Measurements from ENCODE around the gene MMRN2.
A peak's percentile ranks its signal among the peaks of the same experiment; 100 is the strongest.
"Not testable (repeated sequence)": the region's sequence is repeated elsewhere in the genome, so short reads cannot be mapped to it uniquely, and the experiment has no call there.

The MMRN2 gene

GRCh38 chr10:86944031-86944419 is 13.4 kb downstream of the MMRN2 start:
- FAIRE-seq = no peak
- TF ChIP-seq POLR2A (IDR thresholded peaks at IDR 0.05; ENCODE audit: low read depth, low read length) = no peak
- no peak for DNase-seq (ENCODE audit: insufficient read length, low spot score)

GRCh38 chr10:86943316-86944030 is 13.9 kb downstream of the MMRN2 start:
- DNase-seq (ENCODE audit: insufficient read length, low spot score) = no peak
- no peak for TF ChIP-seq POLR2A (IDR thresholded peaks at IDR 0.05; ENCODE audit: low read depth, low read length)
- FAIRE-seq = no peak

DNA sequence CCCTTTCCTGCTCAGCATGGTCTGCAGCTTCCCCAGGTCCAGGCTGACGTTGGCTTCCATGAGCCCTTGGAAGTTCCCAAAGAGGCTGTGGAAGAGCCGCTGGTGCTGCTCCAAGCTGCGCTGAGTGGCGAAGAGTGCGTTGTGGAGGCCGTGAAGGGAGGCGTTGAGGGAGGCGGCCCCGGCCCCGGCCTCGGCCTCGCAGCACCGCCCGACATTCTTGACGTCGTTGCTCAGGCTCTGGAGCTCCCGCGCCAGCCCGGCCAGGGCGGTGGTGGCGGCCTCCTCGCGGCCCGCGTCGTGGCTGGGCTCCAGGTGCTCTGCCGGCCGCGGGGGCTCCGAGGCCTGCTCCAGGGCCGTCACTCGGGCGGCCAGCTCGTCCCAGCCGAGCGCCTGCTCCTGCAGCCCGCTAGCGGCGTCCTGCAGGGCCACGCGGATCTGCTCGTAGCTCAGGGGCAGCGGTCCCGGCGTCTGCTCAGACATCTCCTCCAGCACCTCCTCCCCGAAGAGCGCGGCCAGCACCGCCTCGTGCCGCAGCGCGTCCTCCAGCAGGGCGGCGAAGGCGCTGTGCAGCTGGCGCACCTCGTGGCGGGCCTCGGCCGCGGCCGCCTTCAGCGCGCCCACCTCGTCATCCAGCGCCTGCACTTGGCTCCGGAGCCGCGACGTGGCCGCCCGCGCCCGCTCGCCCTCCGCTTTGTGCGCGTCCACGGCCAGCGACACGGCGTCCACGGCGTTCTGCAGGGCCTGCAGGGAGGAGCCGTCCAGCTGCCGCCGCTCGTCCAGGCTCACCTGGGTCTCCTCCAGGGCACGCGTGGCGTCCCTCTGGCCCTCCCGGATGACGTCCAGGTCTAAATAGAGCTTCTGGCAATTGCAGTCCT is 14.7 kb downstream of the MMRN2 start:
- DNase-seq (ENCODE audit: insufficient read length, low spot score) (no peak), FAIRE-seq (no peak)
- no peak for TF ChIP-seq POLR2A (IDR thresholded peaks at IDR 0.05; ENCODE audit: low read depth, low read length)

DNA sequence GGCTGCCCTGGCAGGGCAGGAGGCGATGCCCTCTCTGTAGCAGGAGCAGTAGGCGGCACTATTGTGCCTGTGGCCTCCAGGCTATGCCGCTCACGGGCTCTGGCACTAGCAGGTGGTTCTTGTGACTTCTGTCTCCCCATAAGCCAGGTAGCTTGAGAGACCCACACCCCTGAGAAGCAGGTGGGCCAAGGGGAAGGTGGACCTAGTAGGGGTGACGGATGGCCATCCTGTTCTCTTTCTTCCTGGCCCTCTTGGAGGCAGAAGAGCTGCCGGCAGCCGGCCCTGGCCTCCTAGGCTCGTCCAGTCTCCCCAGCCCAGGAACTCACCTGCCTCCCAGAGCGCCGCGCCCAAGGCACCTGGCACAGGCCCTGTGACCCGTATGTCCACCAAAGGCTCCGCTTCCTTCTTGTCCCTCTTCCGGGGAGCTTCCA is 15.4 kb downstream of the MMRN2 start:
- no peak for TF ChIP-seq POLR2A (IDR thresholded peaks at IDR 0.05; ENCODE audit: low read depth, low read length)
- FAIRE-seq (no peak), DNase-seq (ENCODE audit: insufficient read length, low spot score) (no peak)

DNA sequence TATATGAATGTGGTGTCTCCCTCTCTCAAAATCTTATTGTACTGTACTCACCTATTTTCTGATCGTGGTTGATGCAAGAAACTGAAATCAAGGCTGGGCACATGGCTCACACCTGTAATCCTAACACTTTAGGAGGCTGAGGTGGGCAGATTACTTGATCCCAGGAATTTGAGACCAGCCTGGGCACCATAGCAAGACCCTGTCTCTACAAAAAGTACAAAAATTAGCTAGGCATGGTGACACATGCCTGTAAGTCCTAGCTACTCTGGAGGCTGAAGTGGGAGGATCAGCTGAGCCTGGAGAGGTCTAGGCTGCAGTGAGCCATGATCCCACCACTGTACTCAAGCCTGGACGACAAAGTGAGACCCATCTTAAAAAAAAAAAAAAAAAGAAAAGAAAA is 16.0 kb downstream of the MMRN2 start:
- DNase-seq (ENCODE audit: insufficient read length, low spot score) (no peak), FAIRE-seq (no peak)
- no peak for TF ChIP-seq POLR2A (IDR thresholded peaks at IDR 0.05; ENCODE audit: low read depth, low read length)

- FAIRE-seq (no peak), DNase-seq (ENCODE audit: insufficient read length, low spot score) (no peak)
- TF ChIP-seq POLR2A (IDR thresholded peaks at IDR 0.05; ENCODE audit: low read depth, low read length) = no peak
These were observed 16.7 kb downstream of the MMRN2 start for GRCh38 chr10:86940677-86941076.

DNA sequence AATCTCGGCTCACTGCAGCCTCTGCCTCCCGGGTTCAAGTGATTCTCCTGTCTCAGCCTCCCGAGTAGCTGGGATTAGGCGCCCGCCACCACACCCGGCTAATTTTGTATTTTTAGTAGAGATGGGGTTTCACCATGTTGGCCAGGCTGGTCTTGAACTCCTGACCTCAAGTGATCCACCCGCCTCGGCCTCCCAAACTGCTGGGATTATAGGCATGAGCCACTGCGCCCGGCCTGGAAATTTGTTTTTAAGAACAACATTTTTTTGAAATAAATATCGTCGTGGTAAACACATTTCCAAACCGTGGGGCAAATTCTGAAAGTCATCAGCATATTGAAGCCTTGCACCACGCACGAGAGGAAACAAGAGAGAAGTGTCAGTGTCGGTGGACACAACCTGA is 17.3 kb downstream of the MMRN2 start:
- FAIRE-seq; DNase-seq (ENCODE audit: insufficient read length, low spot score): not testable (repeated sequence)

DNA sequence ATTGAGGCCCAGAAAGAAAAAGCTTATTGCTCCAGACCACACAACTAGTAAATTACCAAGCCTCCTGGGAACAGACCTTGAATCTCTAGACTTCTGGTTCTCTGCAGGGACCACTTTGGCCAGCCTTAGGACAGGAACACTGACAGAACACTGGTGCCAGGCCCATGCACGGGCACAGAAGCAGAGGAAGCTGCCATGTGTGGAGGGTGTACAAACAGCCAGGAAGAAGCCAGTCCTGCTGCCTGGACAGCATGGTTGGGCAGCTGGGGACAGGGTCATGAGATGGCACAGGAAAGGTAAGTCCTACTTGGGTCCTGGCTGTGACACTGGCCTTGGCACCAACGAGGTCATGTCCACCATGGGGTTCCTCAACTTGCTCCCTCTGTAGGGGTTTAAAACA is 19.2 kb downstream of the MMRN2 start:
- no peak for TF ChIP-seq POLR2A (IDR thresholded peaks at IDR 0.05; ENCODE audit: low read depth, low read length)
- FAIRE-seq (no peak), DNase-seq (ENCODE audit: insufficient read length, low spot score) (no peak)

DNA sequence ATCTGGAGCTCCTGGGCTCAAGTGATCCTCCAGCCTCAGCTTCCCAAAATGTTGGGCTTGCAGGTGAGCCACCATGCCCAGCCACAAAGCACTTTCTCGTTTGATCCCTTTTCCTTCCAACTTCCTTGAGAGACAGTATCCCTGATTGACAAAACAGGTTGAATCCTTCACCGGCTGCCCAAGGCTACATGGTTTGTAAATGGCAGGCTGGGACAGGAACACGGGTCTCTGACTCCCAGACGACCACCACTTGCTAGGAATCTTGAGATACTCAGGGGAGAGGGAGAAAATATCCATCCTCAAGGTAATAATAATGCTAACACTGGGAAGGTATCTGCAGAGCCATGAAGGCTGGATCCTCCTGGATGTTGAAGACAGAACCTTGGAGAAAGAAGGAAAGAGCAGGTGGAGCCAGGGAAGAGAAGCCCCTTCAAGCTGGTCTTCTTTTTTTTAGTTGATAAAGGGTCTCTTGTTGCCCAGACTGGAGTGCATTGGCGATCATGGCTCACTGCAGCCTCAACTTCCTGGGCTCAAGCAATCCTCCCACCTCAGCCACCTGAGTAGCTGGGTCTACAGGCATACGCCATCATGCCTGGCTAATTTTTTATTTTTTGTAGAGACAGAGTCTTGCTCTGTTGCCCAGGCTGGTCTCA is 19.8 kb downstream of the MMRN2 start:
- FAIRE-seq = no peak
- TF ChIP-seq POLR2A (IDR thresholded peaks at IDR 0.05; ENCODE audit: low read depth, low read length) = no peak
- DNase-seq (ENCODE audit: insufficient read length, low spot score) = no peak

GRCh38 chr10:86936661-86937501 is 20.5 kb downstream of the MMRN2 start:
- FAIRE-seq (no peak), DNase-seq (ENCODE audit: insufficient read length, low spot score) (peak; percentile 61)
- TF ChIP-seq POLR2A (IDR thresholded peaks at IDR 0.05; ENCODE audit: low read depth, low read length) = no peak

GRCh38 chr10:86934162-86934711 is 23.2 kb downstream of the MMRN2 start:
- FAIRE-seq; DNase-seq (ENCODE audit: insufficient read length, low spot score): not testable (repeated sequence)

DNA sequence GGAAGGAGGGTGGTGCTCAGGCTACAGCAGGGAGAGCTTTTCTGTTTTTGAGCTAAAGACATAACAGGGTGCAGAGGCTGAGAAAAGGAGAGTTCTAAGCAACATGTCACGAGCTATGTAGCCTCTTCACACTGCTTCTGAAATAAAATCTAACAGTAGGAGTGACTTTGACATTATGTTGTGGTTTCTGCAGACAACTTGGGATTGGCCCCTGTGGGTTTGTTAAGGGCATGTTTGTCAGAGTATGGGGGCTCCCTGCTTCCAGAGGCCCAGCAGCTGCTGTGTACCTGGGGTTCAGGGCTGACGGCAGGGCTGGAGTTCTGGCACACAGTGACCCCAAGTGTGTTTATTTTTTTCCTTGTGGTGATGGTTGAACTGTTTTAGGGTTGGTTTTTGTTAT is 24.7 kb downstream of the MMRN2 start:
- FAIRE-seq = no peak
- DNase-seq (ENCODE audit: insufficient read length, low spot score) = no peak
- no peak for TF ChIP-seq POLR2A (IDR thresholded peaks at IDR 0.05; ENCODE audit: low read depth, low read length)

DNA sequence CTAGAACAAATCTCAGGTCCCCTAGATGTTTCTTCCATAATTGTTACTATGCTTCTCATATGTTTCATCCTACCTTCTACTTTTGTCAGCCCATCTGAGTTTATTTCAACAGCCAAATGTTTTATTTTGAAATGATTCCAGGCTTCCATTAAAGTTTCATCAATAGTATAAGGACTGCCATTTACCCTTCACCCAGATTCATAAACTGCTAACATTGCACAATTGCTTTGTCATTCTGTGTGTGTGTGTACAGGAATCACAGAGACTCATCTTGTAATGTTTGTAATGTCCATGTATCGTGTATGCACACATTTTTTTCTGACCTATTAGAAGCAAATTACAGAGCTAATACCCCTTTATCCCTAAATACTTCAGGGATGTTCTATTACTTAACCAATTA is 25.5 kb downstream of the MMRN2 start:
- no peak for TF ChIP-seq POLR2A (IDR thresholded peaks at IDR 0.05; ENCODE audit: low read depth, low read length)
- no peak for FAIRE-seq
- DNase-seq (ENCODE audit: insufficient read length, low spot score) = no peak

All from H54 (cell line).